ENCODE results near the gene SKIC2.
"Not testable (repeated sequence)": the region's sequence is repeated elsewhere in the genome, so short reads cannot be mapped to it uniquely, and the experiment has no call there.

Gene SKIC2

GRCh38 chr6:31969712-31970603, 11.0 kb downstream of the SKIC2 start:
- no peak for DNase-seq (ENCODE audit: low spot score)

GRCh38 chr6:31970604-31971271, 11.8 kb downstream of the SKIC2 start:
- peak; percentile 24 for DNase-seq (ENCODE audit: low spot score)

- no peak for DNase-seq (ENCODE audit: low spot score)
Observed at GRCh38 chr6:31971279-31971992, 12.5 kb downstream of the SKIC2 start.

- peak; percentile 96 for DNase-seq (ENCODE audit: low spot score)
Observed at GRCh38 chr6:31971993-31972708, 13.2 kb downstream of the SKIC2 start, which contains the start of gene DXO. DXO (minus strand) TSS chr6:31972138; CDS start chr6:31971675, 463 bp downstream.

GRCh38 chr6:31972709-31973350, 13.9 kb downstream of the SKIC2 start:
- no peak for DNase-seq (ENCODE audit: low spot score)

GRCh38 chr6:31976065-31976464, 17.1 kb downstream of the SKIC2 start:
- DNase-seq (ENCODE audit: low spot score) = not testable (repeated sequence)

- no peak for DNase-seq (ENCODE audit: low spot score)
Observed at GRCh38 chr6:31977816-31978431, 18.9 kb downstream of the SKIC2 start.

- no peak for DNase-seq (ENCODE audit: low spot score)
Observed at GRCh38 chr6:31978831-31979230, 19.9 kb downstream of the SKIC2 start.

- DNase-seq (ENCODE audit: low spot score) = no peak
Observed at GRCh38 chr6:31979238-31979898, 20.4 kb downstream of the SKIC2 start.

- not testable (repeated sequence) for DNase-seq (ENCODE audit: low spot score)
Observed at GRCh38 chr6:31980195-31980876, 21.4 kb downstream of the SKIC2 start.

GRCh38 chr6:31980998-31981397, 22.0 kb downstream of the SKIC2 start:
- not testable (repeated sequence) for DNase-seq (ENCODE audit: low spot score)

- DNase-seq (ENCODE audit: low spot score) = not testable (repeated sequence)
Observed at GRCh38 chr6:31981744-31982143, 22.8 kb downstream of the SKIC2 start, which contains the start of gene C4A. C4A (plus strand) TSS chr6:31982057; CDS start chr6:31982108, 51 bp downstream.

- DNase-seq (ENCODE audit: low spot score) = not testable (repeated sequence)
Observed at GRCh38 chr6:31989363-31989762, 30.4 kb downstream of the SKIC2 start.

GRCh38 chr6:31994421-31994820, 35.4 kb downstream of the SKIC2 start:
- DNase-seq (ENCODE audit: low spot score) = not testable (repeated sequence)

- not testable (repeated sequence) for DNase-seq (ENCODE audit: low spot score)
Observed at GRCh38 chr6:31996385-31996784, 37.4 kb downstream of the SKIC2 start.

- not testable (repeated sequence) for DNase-seq (ENCODE audit: low spot score)
Observed at GRCh38 chr6:32002546-32003268, 43.7 kb downstream of the SKIC2 start.

GRCh38 chr6:32003301-32003700, 44.3 kb downstream of the SKIC2 start:
- DNase-seq (ENCODE audit: low spot score) = not testable (repeated sequence)

GRCh38 chr6:32004393-32004792, 45.4 kb downstream of the SKIC2 start:
- DNase-seq (ENCODE audit: low spot score) = not testable (repeated sequence)
